ENCODE data around the gene CDC42EP2.

DNA sequence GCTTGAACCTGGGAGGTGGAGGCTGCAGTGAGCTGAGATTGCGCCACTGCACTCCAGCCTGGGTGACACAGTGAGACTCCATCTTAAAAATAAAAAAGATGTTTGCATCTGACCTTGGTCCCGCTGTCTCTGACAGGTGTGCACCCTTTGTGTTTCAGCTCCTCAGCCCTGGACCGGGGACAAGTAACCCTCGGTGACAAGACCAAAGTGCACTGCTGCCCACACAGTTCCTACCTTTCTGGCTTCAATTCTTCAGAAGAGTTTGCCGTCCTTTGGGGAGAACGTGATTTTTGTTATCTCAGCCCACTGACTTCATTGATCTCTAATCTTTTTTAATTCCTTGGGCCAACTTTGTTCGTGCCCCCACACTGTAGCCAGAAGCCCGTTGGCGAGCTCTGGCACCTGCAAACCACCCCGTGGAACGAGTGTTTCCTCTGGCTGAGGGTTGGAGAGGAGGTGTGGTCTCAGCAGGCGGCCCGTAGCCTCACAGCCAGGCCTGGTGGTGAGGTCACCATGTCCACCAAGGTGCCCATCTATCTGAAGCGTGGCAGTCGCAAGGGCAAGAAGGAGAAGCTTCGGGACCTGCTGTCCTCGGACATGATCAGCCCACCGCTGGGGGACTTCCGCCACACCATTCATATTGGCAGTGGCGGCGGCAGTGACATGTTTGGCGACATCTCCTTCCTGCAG is 5.9 kb downstream of the CDC42EP2 start:
- no peak for TF ChIP-seq EZH2phosphoT487 (IDR thresholded peaks at IDR 0.05; ENCODE audit: borderline replicate concordance, low read depth, low read length)
- TF ChIP-seq CTCF (conservative IDR thresholded peaks at IDR 0.05; ENCODE audit: low read length): no peak

All from OCI-LY7 (cell line).